Measurements from ENCODE around the gene CENPA.

- TF ChIP-seq SUZ12 (IDR thresholded peaks at IDR 0.05) (no peak), FOXM1 (IDR thresholded peaks at IDR 0.05; ENCODE audit: borderline replicate concordance) (no peak), PKNOX1 (IDR thresholded peaks at IDR 0.05) (no peak), ELF4 (IDR thresholded peaks at IDR 0.05) (no peak)
Measured at GRCh38 chr2:26811261-26811660, 25.4 kb downstream of the CENPA start.
